Mesendoderm (in vitro differentiated cells): ENCODE measurements around the gene NISCH.

Experiments used
- DNase-seq: peaks from one replicate; pipeline ENCODE4 v3.0.0; 2013
- H2AK5ac ChIP-seq: 2 replicates; pipeline ENCODE4 v1.6.1; 2013; ENCODE audit warnings: low read length, inconsistent platforms
- H2BK120ac ChIP-seq: 2 replicates; pipeline ENCODE4 v1.6.1; 2013; ENCODE audit warnings: low read depth, mild to moderate bottlenecking, low read length, moderate library complexity, mixed read lengths
- H2BK15ac ChIP-seq: replicated peaks from 2 replicates; pipeline ENCODE4 v1.6.1; 2013; ENCODE audit warnings: low read depth, mild to moderate bottlenecking, moderate library complexity
- H2BK5ac ChIP-seq: 2 replicates; pipeline ENCODE4 v1.6.1; 2013; ENCODE audit warnings: low read length, inconsistent platforms
- H3K18ac ChIP-seq: 2 replicates; pipeline ENCODE4 v1.6.1; 2013; ENCODE audit warnings: mild to moderate bottlenecking, low read length, mixed read lengths
- H3K23ac ChIP-seq: one replicate; pipeline ENCODE4 v1.6.1; 2013; ENCODE audit warnings: low read length
- H3K27ac ChIP-seq: 2 replicates; pipeline ENCODE4 v1.5.1; 2013; ENCODE audit warnings: low read depth, mild to moderate bottlenecking, inconsistent platforms, low read length, moderate library complexity
- H3K27me3 ChIP-seq: 2 replicates; pipeline ENCODE4 v1.6.1; 2013; ENCODE audit warnings: low read length, control low read depth, mild to moderate bottlenecking, inconsistent platforms; ENCODE audit not compliant: insufficient read depth, poor library complexity
- H3K36me3 ChIP-seq: 2 replicates; pipeline ENCODE4 v1.6.1; 2013; ENCODE audit warnings: low read length, inconsistent platforms; ENCODE audit not compliant: control insufficient read depth, insufficient read depth
- H3K4ac ChIP-seq: one replicate; pipeline ENCODE4 v1.6.1; 2013; ENCODE audit warnings: low read depth, mild to moderate bottlenecking, low read length, moderate library complexity
- H3K4me1 ChIP-seq: 2 replicates; pipeline ENCODE4 v1.6.1; 2013; ENCODE audit warnings: low read depth, low read length, inconsistent platforms; ENCODE audit not compliant: control insufficient read depth
- H3K4me2 ChIP-seq: 2 replicates; pipeline ENCODE4 v1.6.1; 2013; ENCODE audit warnings: low read length
- H3K4me3 ChIP-seq: 2 replicates; pipeline ENCODE4 v1.5.1; 2013; ENCODE audit warnings: mild to moderate bottlenecking, low read length
- H3K56ac ChIP-seq: one replicate; pipeline ENCODE4 v1.6.1; 2013; ENCODE audit warnings: low read length
- H3K79me1 ChIP-seq: 2 replicates; pipeline ENCODE4 v1.6.1; 2013; ENCODE audit warnings: low read length, inconsistent platforms
- H3K79me2 ChIP-seq: 2 replicates; pipeline ENCODE4 v1.6.1; 2013; ENCODE audit warnings: mild to moderate bottlenecking, low read length; ENCODE audit not compliant: control insufficient read depth, insufficient read depth
- H3K9ac ChIP-seq: 2 replicates; pipeline ENCODE4 v1.6.1; 2013; ENCODE audit warnings: low read length, inconsistent platforms
- H4K5ac ChIP-seq: one replicate; pipeline ENCODE4 v1.6.1; 2013; ENCODE audit warnings: low read length
- H4K8ac ChIP-seq: one replicate; pipeline ENCODE4 v1.6.1; 2013; ENCODE audit warnings: low read depth, mild to moderate bottlenecking, control low read depth, low read length, moderate library complexity
- whole genome bisulfite sequencing: extraction: QIAGEN DNeasy Blood & Tissue Kit; methylation state at CpG from one replicate; pipeline ENCODE4 v1.1.7; 2013; ENCODE audit warnings: low lambda C conversion rate, missing lambda C conversion rate; ENCODE audit not compliant: insufficient coverage; ENCODE audit errors: extremely low coverage; 5-methylcytosine and 5-hydroxymethylcytosine counted together

NISCH gene

DNA sequence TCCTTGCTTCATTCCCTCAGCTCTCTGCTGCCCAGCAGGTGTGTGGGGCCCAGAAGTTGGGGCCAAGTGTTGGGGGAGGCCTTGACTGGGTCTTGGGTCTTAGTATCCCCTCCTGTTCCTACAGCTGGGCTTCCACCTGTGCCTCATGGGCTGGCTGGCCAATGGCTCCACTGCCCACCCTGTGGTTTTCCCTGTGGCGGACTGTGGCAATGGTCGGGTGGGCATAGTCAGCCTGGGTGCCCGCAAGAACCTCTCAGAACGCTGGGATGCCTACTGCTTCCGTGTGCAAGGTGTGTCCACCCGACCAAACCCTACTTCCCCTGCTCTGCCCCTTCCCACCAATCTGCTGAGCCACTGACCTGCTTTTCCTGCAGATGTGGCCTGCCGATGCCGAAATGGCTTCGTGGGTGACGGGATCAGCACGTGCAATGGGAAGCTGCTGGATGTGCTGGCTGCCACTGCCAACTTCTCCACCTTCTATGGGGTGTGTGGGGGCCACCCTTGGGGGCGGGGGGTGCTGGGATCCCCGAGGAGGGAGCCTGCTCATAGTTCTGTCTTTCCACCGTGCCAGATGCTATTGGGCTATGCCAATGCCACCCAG lies 67.3 kb downstream of the NISCH start:
- peaks cover 15% of the 10 kb centered on the region for H3K36me3 ChIP-seq
- H3K56ac ChIP-seq: no peak overlapping the region
- H2BK15ac ChIP-seq: no peak overlapping the region
- DNase-seq: no peak
- H3K4me3 ChIP-seq: no peak overlapping the region
- peaks cover 2% of the 10 kb centered on the region for H3K4me1 ChIP-seq
- WGBS: no CpG with 5 or more reads among the region's 14 CpGs
- no peak overlapping the region for H3K18ac ChIP-seq
- H3K9ac ChIP-seq: no peak overlapping the region
- no peak overlapping the region for H3K4me2 ChIP-seq
- no peak overlapping the region for H3K23ac ChIP-seq
- no peak overlapping the region for H4K8ac ChIP-seq
- no peak overlapping the region for H2BK120ac ChIP-seq
- H3K79me1 ChIP-seq: no peaks in the 10 kb centered on the region
- no peak overlapping the region for H3K27ac ChIP-seq
- no peak overlapping the region for H3K4ac ChIP-seq
- no peak overlapping the region for H2AK5ac ChIP-seq
- H2BK5ac ChIP-seq: no peak overlapping the region
- H3K27me3 ChIP-seq: no peaks in the 10 kb centered on the region
- H3K79me2 ChIP-seq: no peaks in the 10 kb centered on the region
- no peak overlapping the region for H4K5ac ChIP-seq

DNA sequence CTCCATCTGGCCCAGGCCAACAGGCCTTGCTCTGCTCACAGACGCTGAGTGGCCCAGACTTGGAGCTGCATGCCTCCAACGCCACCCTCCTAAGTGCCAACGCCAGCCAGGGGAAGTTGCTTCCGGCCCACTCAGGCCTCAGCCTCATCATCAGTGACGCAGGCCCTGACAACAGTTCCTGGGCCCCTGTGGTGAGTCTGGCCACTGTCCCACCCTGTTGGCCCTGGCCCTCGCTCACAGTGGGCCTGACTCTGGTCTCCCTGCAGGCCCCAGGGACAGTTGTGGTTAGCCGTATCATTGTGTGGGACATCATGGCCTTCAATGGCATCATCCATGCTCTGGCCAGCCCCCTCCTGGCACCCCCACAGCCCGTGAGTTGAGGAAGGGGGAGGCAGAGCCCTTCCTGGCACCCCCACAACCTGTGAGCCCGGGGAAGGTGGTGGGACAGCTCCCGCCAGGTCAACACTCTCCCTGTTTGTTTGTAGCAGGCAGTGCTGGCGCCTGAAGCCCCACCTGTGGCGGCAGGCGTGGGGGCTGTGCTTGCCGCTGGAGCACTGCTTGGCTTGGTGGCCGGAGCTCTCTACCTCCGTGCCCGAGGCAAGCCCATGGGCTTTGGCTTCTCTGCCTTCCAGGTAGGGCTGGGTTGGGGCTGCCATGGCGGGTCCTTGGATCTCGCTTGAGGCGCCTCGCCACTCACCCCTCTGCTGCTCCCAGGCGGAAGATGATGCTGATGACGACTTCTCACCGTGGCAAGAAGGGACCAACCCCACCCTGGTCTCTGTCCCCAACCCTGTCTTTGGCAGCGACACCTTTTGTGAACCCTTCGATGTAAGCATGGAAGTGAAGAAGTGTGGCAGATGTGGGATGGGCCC lies 68.2 kb downstream of the NISCH start:
- no peak for DNase-seq
- no peak overlapping the region for H3K27ac ChIP-seq
- H2BK15ac ChIP-seq: no peak overlapping the region
- no peak overlapping the region for H3K9ac ChIP-seq
- no peak overlapping the region for H4K8ac ChIP-seq
- H3K4me2 ChIP-seq: no peak overlapping the region
- no peaks in the 10 kb centered on the region for H3K4me1 ChIP-seq
- H3K23ac ChIP-seq: no peak overlapping the region
- H3K18ac ChIP-seq: no peak overlapping the region
- no peak overlapping the region for H2BK120ac ChIP-seq
- no peak overlapping the region for H4K5ac ChIP-seq
- peaks cover 20% of the 10 kb centered on the region for H3K36me3 ChIP-seq
- no peaks in the 10 kb centered on the region for H3K79me1 ChIP-seq
- no peaks in the 10 kb centered on the region for H3K27me3 ChIP-seq
- no peak overlapping the region for H3K56ac ChIP-seq
- H2AK5ac ChIP-seq: no peak overlapping the region
- no peak overlapping the region for H3K4ac ChIP-seq
- no peak overlapping the region for H3K4me3 ChIP-seq
- no peak overlapping the region for H2BK5ac ChIP-seq
- WGBS: no CpG with 5 or more reads among the region's 26 CpGs
- H3K79me2 ChIP-seq: no peaks in the 10 kb centered on the region

GRCh38 chr3:52524258-52524751 lies 68.9 kb downstream of the NISCH start:
- Histone ChIP-seq H3K56ac (no peak overlapping the region), H3K36me3 (peaks cover 25% of the 10 kb centered on the region), H3K27me3 (no peaks in the 10 kb centered on the region), H3K4ac (no peak overlapping the region), H2BK120ac (no peak overlapping the region), H3K4me3 (no peak overlapping the region), H3K79me2 (no peaks in the 10 kb centered on the region), H2AK5ac (no peak overlapping the region), H3K4me2 (no peak overlapping the region), H3K9ac (no peak overlapping the region), H3K27ac (no peak overlapping the region), H3K4me1 (no peaks in the 10 kb centered on the region), H3K18ac (no peak overlapping the region), H2BK5ac (no peak overlapping the region), H3K79me1 (peaks cover 3% of the 10 kb centered on the region), H4K5ac (no peak overlapping the region), H3K23ac (no peak overlapping the region), H4K8ac (no peak overlapping the region), H2BK15ac (no peak overlapping the region)
- WGBS: no CpG with 5 or more reads among the region's 18 CpGs
- no peak for DNase-seq

DNA sequence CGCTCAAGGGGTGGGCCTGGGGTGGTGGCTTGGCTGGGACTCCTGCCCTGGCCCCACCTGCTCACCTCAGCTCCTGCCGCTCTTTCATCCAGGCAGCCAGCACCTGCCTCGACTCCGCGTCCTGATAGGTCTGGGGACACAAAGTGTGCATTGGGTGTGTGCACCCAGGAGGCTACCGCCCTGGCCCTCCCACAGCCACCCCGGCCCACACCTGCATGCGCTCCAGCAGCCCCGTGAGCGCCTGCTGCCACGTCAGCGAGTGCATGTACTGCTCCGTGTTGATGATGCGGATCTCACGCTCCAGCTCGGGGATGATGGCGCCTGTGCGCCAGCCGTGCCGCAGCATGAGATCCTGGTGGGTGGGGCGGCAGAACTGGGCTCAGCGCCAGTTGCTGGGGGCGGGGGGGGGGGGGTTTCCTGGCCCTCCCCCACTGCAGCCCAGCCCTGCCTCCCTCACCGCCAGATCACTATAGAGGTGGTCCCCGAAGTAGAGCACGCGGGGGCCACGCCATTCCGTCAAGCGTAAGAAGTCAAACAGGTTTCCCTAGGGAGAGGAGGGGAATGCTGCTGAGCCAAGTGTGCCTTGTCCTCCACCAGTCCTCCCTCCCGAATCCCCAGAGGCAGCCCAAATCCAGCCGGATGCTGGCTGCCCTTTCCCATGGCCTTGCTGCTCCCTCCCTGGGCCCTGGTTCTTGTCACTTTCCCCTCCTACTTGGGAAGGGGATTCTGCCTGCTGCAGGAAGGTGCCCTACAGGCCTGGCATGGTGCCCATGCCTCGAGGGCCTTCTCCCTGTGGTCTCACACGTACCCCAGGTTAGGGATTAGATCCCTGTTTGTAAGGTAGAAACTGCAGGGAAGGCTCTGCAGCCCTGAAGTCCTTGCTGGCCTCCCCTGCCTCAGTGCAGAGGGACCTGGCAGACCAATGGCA lies 69.6 kb downstream of the NISCH start:
- H3K27me3 ChIP-seq: no peaks in the 10 kb centered on the region
- no peak overlapping the region for H3K18ac ChIP-seq
- H2BK120ac ChIP-seq: no peak overlapping the region
- H3K36me3 ChIP-seq: peaks cover 25% of the 10 kb centered on the region
- H3K4me2 ChIP-seq: no peak overlapping the region
- no peak overlapping the region for H3K27ac ChIP-seq
- no peak overlapping the region for H3K4me3 ChIP-seq
- no peak overlapping the region for H3K56ac ChIP-seq
- no peak for DNase-seq
- WGBS: no CpG with 5 or more reads among the region's 34 CpGs
- H2BK5ac ChIP-seq: no peak overlapping the region
- no peak overlapping the region for H3K23ac ChIP-seq
- no peak overlapping the region for H3K9ac ChIP-seq
- no peak overlapping the region for H4K5ac ChIP-seq
- no peaks in the 10 kb centered on the region for H3K4me1 ChIP-seq
- no peak overlapping the region for H4K8ac ChIP-seq
- no peak overlapping the region for H2AK5ac ChIP-seq
- H3K4ac ChIP-seq: no peak overlapping the region
- H2BK15ac ChIP-seq: no peak overlapping the region
- H3K79me1 ChIP-seq: peaks cover 9% of the 10 kb centered on the region
- peaks cover 2% of the 10 kb centered on the region for H3K79me2 ChIP-seq

- Histone ChIP-seq H2AK5ac (no peak overlapping the region), H4K5ac (no peak overlapping the region), H3K56ac (no peak overlapping the region), H3K4ac (no peak overlapping the region), H3K18ac (no peak overlapping the region), H3K4me1 (no peaks in the 10 kb centered on the region), H2BK5ac (no peak overlapping the region), H3K23ac (no peak overlapping the region), H3K27me3 (no peaks in the 10 kb centered on the region), H3K27ac (no peak overlapping the region), H3K4me2 (no peak overlapping the region), H3K79me2 (peaks cover 8% of the 10 kb centered on the region), H3K4me3 (no peak overlapping the region), H4K8ac (no peak overlapping the region), H2BK15ac (no peak overlapping the region), H3K79me1 (peaks cover 16% of the 10 kb centered on the region), H2BK120ac (no peak overlapping the region), H3K36me3 (peaks cover 25% of the 10 kb centered on the region), H3K9ac (no peak overlapping the region)
- no CpG with 5 or more reads among the region's 9 CpGs for WGBS
- DNase-seq: no peak
Measured at GRCh38 chr3:52525680-52526561, 70.5 kb downstream of the NISCH start.
